Tibial nerve (tissue), 4 donors: Measurements from ENCODE around the gene ARID1B. TPM values are rescaled to one million over a fixed set of nuclear protein-coding genes. Genes with fewer than 3 reads are reported as not detected.

Experiments used
- DNase-seq, 2 donors: peaks; one replicate each; pipeline ENCODE4 v3.0.0-alpha.2; 2019; ENCODE audit warnings: low spot score in 2 of 2
- H3K27ac ChIP-seq, 4 donors: fragments of 200-600 bp; sonication (generic) in 3 of 4; one replicate each; pipeline ENCODE4 v1.5.1; 2017 to 2019; ENCODE audit warnings: mild to moderate bottlenecking in 1 of 4
- H3K27me3 ChIP-seq, 2 donors: fragments of 200-600 bp; sonication (generic) in 1 of 2; one replicate each; pipeline versions ENCODE4 v1.5.1 to v1.6.0; 2017 to 2019
- H3K36me3 ChIP-seq, 3 donors: fragments of 200-600 bp; sonication (generic); one replicate each; pipeline ENCODE4 v1.5.1; 2018 to 2019
- H3K4me1 ChIP-seq, 4 donors: fragments of 200-600 bp; sonication (generic) in 3 of 4; one replicate each; pipeline ENCODE4 v1.5.1; 2017 to 2019
- H3K4me3 ChIP-seq, 4 donors: fragments of 200-600 bp; sonication (generic) in 3 of 4; one replicate each; pipeline ENCODE4 v1.5.1; 2017 to 2019; ENCODE audit warnings: mild to moderate bottlenecking in 1 of 4, moderate library complexity in 1 of 4
- H3K9me3 ChIP-seq, 4 donors: fragments of 200-600 bp; sonication (generic) in 3 of 4; one replicate each; pipeline ENCODE4 v1.5.1; 2017 to 2019
- CTCF ChIP-seq, 5 experiments: fragments of 200-600 bp in 3 of 5; fragments of 450-650 bp in 2 of 5; sonication (generic) in 3 of 5; IDR thresholded peaks; one replicate each; pipeline ENCODE4 v1.5.1; 2016 to 2019; ENCODE audit warnings: antibody characterized with exemption in 5 of 5, mild to moderate bottlenecking in 3 of 5, moderate library complexity in 2 of 5
- EP300 ChIP-seq, 2 donors: sonication (generic); formaldehyde crosslinking; IDR thresholded peaks; one replicate each; pipeline ENCODE4 v1.6.1; 2017; ENCODE audit warnings: antibody characterized with exemption in 2 of 2, mild to moderate bottlenecking in 1 of 2
- POLR2A ChIP-seq, 2 donors: fragments of 450-650 bp; IDR thresholded peaks; one replicate each; pipeline ENCODE4 v1.6.1; 2017; ENCODE audit warnings: antibody characterized with exemption in 2 of 2, mild to moderate bottlenecking in 2 of 2, moderate library complexity in 2 of 2
- WGBS, 2 donors: methylation state at CpG; one replicate each; pipeline ENCODE4 v1.1.5; 2018; 5-methylcytosine and 5-hydroxymethylcytosine counted together
- total RNA-seq, 4 donors: library from RNA; depleted of rRNA; stranded (reverse); fragments of >200 nt; gene quantifications; one replicate each; pipeline ENCODE4 v1.1.0, GENCODE V29; 2016

Gene ARID1B
- total RNA-seq, 4 donors from 2014 or later = 91.5 to 123 (median 110) TPM

DNA sequence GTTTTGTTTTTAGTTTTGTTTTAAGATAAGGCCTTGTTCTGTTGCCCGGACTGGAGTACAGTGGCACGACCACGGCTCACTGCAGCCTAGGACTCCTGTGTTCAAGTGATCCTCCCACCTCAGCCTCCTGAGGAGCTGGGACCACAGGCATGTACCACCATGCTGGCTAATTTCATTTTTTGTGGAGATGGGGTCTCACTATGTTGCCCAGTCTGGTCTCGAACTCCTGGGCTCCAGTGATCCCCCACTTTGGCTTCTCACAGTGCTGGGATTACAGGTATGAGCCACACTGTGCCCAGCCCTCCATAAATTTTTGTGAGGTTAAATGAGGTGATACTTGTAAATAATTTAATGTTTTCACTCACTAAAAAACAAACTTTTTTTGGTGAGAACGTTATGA lies 76.6 kb downstream of the ARID1B start:
- H3K4me1 ChIP-seq = peaks cover 0 to 61% (median 32%) of the 10 kb centered on the region in 4 donors
- 87 to 91% methylated on average over 5 of the region's 5 CpGs for WGBS, 2 donors

GRCh38 chr6:156854466-156855161 lies 77.4 kb downstream of the ARID1B start:
- Histone ChIP-seq H3K36me3 (no peaks in the 10 kb centered on the region), H3K27ac (no peak overlapping the region), H3K4me3 (no peak overlapping the region), H3K27me3 (no peaks in the 10 kb centered on the region), H3K9me3 (no peaks in the 10 kb centered on the region), H3K4me1 (peaks cover 0 to 59% (median 27%) of the 10 kb centered on the region in 4 donors)
- TF ChIP-seq EP300 (IDR thresholded peaks at IDR 0.05) = no peak
- TF ChIP-seq CTCF (IDR thresholded peaks at IDR 0.05) = no peak
- no peak for TF ChIP-seq POLR2A (IDR thresholded peaks at IDR 0.05)
- 88 to 90% methylated on average over 10 of the region's 10 CpGs for WGBS, 2 donors
- DNase-seq = no peak

More for the DNA sequence above, 76.6 kb downstream of the ARID1B start:
- DNase-seq = no peak
- Histone ChIP-seq H3K27me3 (no peaks in the 10 kb centered on the region), H3K4me3 (no peak overlapping the region), H3K9me3 (no peaks in the 10 kb centered on the region), H3K27ac (no peak overlapping the region), H3K36me3 (no peaks in the 10 kb centered on the region)
- no peak for TF ChIP-seq POLR2A (IDR thresholded peaks at IDR 0.05)
- no peak for TF ChIP-seq CTCF (IDR thresholded peaks at IDR 0.05)
- TF ChIP-seq EP300 (IDR thresholded peaks at IDR 0.05) = no peak

- TF ChIP-seq POLR2A (IDR thresholded peaks at IDR 0.05) = no peak
- no peak for TF ChIP-seq CTCF (IDR thresholded peaks at IDR 0.05)
- no peak for TF ChIP-seq EP300 (IDR thresholded peaks at IDR 0.05)
- no peaks in the 10 kb centered on the region for H3K36me3 ChIP-seq
- H3K4me3 ChIP-seq = no peak overlapping the region
- DNase-seq = no peak
- no peaks in the 10 kb centered on the region for H3K27me3 ChIP-seq
- no peaks in the 10 kb centered on the region for H3K9me3 ChIP-seq
- 86 to 100% methylated on average over 2 of the region's 2 CpGs for WGBS, 2 donors
- H3K27ac ChIP-seq = no peak overlapping the region
- peaks cover 0 to 34% (median 15%) of the 10 kb centered on the region in 4 donors for H3K4me1 ChIP-seq
These were observed 80.4 kb downstream of the ARID1B start for GRCh38 chr6:156857573-156857972.

DNA sequence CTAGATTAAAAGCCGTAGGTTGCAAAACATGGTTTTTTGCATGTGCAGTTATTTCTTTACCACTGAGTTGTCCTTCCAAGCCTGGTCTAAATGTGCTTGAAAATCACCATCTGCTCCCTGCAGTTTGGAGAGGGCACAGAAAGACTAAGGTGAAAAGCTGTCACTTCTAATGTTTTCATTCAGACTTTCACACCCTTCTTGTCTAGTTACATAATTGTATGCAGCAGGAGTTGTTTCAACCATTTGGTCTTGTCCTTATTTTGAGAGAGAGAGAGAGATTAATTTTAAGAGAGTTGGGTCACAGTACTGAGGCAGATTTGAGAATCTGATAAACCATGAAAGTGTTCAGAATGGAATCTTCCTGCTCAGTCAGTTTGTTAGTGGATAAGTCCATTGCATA lies 82.5 kb downstream of the ARID1B start:
- TF ChIP-seq CTCF (IDR thresholded peaks at IDR 0.05) (no peak), EP300 (IDR thresholded peaks at IDR 0.05) (no peak), POLR2A (IDR thresholded peaks at IDR 0.05) (no peak)
- no peak for DNase-seq
- Histone ChIP-seq H3K36me3 (no peaks in the 10 kb centered on the region), H3K4me3 (no peak overlapping the region), H3K27me3 (no peaks in the 10 kb centered on the region), H3K4me1 (peaks cover 0 to 27% (median 13%) of the 10 kb centered on the region in 4 donors), H3K27ac (no peak overlapping the region), H3K9me3 (peaks cover 0 to 1% (median 0%) of the 10 kb centered on the region in 4 donors)
- 86 to 94% methylated on average over 1 of the region's 1 CpG for WGBS, 2 donors

- Histone ChIP-seq H3K4me3 (no peak overlapping the region), H3K27me3 (no peaks in the 10 kb centered on the region), H3K4me1 (peaks cover 0 to 40% (median 11%) of the 10 kb centered on the region in 4 donors), H3K27ac (no peak overlapping the region), H3K9me3 (peaks cover 0 to 7% (median 0%) of the 10 kb centered on the region in 4 donors), H3K36me3 (no peaks in the 10 kb centered on the region)
- TF ChIP-seq CTCF (IDR thresholded peaks at IDR 0.05) (no peak), POLR2A (IDR thresholded peaks at IDR 0.05) (no peak), EP300 (IDR thresholded peaks at IDR 0.05) (no peak)
- DNase-seq = no peak
- WGBS, 2 donors = 91 to 93% methylated on average over 7 of the region's 7 CpGs
These were observed 85.5 kb downstream of the ARID1B start for GRCh38 chr6:156862711-156863110.
